Activated CD8-positive, alpha-beta memory T cell treated with anti-CD3 and anti-CD28 coated beads, Interleukin-2, amount 10 ng/mL, durations not matched to agents 7 days and 5 days (primary cell): ENCODE data around the gene MAP2K7. TPM values are rescaled to one million over a fixed set of nuclear protein-coding genes. Genes with fewer than 3 reads are reported as not detected.
A peak's percentile ranks its signal among the peaks of the same experiment; 100 is the strongest.

Experiments used
- ATAC-seq: fragments of 150-1000 bp; cut with Tn5 transposase; one replicate; pipeline ENCODE4 v1.10.0; 2021; ENCODE audit warnings: moderate library complexity
- CTCF ChIA-PET: fragments of 350-600 bp; sonication (Branson Sonifier 250); formaldehyde crosslinking; loops from one replicate; lab custom pipeline; 2021; ENCODE audit warnings: antibody characterized with exemption; lab: Charles Lee
- DNase-seq: peaks from one replicate; pipeline ENCODE4 v3.0.0-alpha.2; 2020
- H3K27ac Mint-ChIP-seq: one replicate; pipeline ENCODE4 v1.8.0; 2021; ENCODE audit warnings: mild to moderate bottlenecking, mixed read lengths
- H3K27me3 Mint-ChIP-seq: one replicate; pipeline ENCODE4 v1.8.0; 2021; ENCODE audit warnings: mixed read lengths
- H3K36me3 Mint-ChIP-seq: one replicate; pipeline ENCODE4 v1.8.0; 2021; ENCODE audit warnings: mild to moderate bottlenecking, mixed read lengths
- H3K4me1 Mint-ChIP-seq: one replicate; pipeline ENCODE4 v1.8.0; 2021; ENCODE audit warnings: mixed read lengths
- H3K4me3 Mint-ChIP-seq: one replicate; pipeline ENCODE4 v1.8.0; 2021; ENCODE audit warnings: mild to moderate bottlenecking, moderate library complexity, mixed read lengths
- H3K9me3 Mint-ChIP-seq: one replicate; pipeline ENCODE4 v1.8.0; 2022; ENCODE audit warnings: low read depth, mixed read lengths
- total RNA-seq, 2 experiments: library from RNA; stranded (reverse); gene quantifications; one replicate each; pipeline ENCODE4 v1.2.3, GENCODE V29; 2021

Gene MAP2K7
- total RNA-seq, 2 experiments from 2014 or later, result 38.0 to 41.6 TPM

DNA sequence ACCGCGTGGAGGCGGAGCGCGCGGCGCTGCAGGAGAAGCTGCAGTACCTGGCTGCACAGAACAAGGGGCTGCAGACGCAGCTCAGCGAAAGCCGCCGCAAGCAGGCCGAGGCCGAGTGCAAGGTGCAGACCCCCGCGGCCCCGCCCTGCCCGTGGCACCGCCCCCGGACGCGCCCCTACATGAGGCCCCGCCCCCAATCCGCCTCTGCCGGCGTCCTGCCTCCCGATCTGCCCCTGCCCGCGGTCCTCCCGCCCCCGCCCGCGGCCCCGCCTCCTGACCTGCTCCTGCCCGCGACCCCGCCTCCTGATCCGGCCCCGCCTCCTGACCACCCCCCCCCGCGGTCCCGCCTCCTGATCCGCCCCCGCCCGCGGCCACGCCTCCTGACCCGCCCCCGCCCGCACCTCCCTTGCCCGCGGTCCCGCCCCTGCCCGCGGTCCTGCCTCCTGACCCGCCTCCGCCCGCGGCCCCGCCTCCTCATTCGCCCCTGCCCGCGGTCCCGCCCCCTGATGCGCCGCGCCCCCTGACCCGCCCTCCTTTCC, 41.2 kb upstream of the MAP2K7 start:
- H3K4me3 Mint-ChIP-seq, result no peak overlapping the region
- no peaks in the 10 kb centered on the region for H3K36me3 Mint-ChIP-seq
- peaks cover 48% of the 10 kb centered on the region for H3K27me3 Mint-ChIP-seq
- no peak overlapping the region for H3K27ac Mint-ChIP-seq
- peaks cover 10% of the 10 kb centered on the region for H3K4me1 Mint-ChIP-seq
- CTCF ChIA-PET, result interaction anchor here (0.6 to 2.6 kb wide), 7 partner anchors 10 to 294 kb away, joined by 3 to 15 read pairs (median 4); partner anchors contain the start of genes SNAPC2 and TIMM44
- H3K9me3 Mint-ChIP-seq, result no peaks in the 10 kb centered on the region
- DNase-seq (peak; percentile 78), ATAC-seq (peak; percentile 54)

- no peaks in the 10 kb centered on the region for H3K9me3 Mint-ChIP-seq
- no peak overlapping the region for H3K4me3 Mint-ChIP-seq
- peaks cover 54% of the 10 kb centered on the region for H3K27me3 Mint-ChIP-seq
- peaks cover 12% of the 10 kb centered on the region for H3K4me1 Mint-ChIP-seq
- ATAC-seq (no peak), DNase-seq (no peak)
- H3K36me3 Mint-ChIP-seq, result no peaks in the 10 kb centered on the region
- H3K27ac Mint-ChIP-seq, result no peak overlapping the region
- CTCF ChIA-PET, result interaction anchor here (0.9 kb wide), 1 partner anchor 295 kb away, joined by 3 read pairs; no protein-coding TSS in a partner anchor
Measured at GRCh38 chr19:7863157-7863970, 40.3 kb upstream of the MAP2K7 start.

DNA sequence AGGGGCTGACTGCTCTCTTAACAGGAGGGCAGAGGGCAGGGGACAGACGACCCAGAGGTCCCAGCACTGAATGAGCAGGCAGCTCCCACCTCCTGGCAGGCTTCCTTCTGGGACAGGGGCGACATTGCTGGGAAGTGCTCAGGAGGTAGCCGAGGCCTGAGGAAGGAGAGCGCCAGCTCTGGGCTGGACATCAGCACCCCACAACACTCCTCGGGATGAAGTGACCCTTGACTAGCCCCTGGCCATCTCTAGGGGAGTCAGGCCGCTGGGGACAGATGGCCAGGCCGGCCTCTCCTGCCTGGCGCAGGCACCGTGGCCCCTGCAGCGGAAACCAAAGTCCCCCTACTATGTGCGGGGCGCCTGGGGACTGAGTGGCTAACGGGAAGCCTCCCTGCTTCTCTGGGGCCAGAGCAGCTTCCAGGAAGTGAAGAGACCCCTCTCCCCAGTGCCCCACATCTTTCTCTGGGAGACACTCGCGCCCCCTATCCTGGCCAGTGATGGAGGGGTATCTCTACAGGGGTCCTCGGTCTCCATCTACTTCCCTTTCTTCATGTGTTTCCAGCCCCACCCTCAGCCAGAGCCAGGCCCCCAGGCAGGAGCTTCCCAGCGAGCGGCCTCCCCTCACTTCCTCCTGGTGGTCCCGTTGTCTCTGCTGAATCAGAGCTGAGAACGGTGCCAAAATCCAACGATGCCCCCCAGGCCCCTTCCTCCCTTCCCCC, 39.5 kb upstream of the MAP2K7 start:
- DNase-seq (no peak), ATAC-seq (no peak)
- H3K4me1 Mint-ChIP-seq, result peaks cover 18% of the 10 kb centered on the region
- no peak overlapping the region for H3K27ac Mint-ChIP-seq
- no peaks in the 10 kb centered on the region for H3K36me3 Mint-ChIP-seq
- peaks cover 57% of the 10 kb centered on the region for H3K27me3 Mint-ChIP-seq
- CTCF ChIA-PET, result interaction anchor here (0.9 kb wide), 1 partner anchor 296 kb away, joined by 3 read pairs; no protein-coding TSS in a partner anchor
- H3K9me3 Mint-ChIP-seq, result no peaks in the 10 kb centered on the region
- no peak overlapping the region for H3K4me3 Mint-ChIP-seq

GRCh38 chr19:7864690-7865074, 39.0 kb upstream of the MAP2K7 start:
- ATAC-seq (no peak), DNase-seq (no peak)
- CTCF ChIA-PET, result interaction anchor here (1.3 kb wide), 1 partner anchor 37 kb away, joined by 3 read pairs; no protein-coding TSS in a partner anchor
- Mint-ChIP-seq H3K36me3 (no peaks in the 10 kb centered on the region), H3K27ac (no peak overlapping the region), H3K4me3 (no peak overlapping the region), H3K27me3 (peaks cover 57% of the 10 kb centered on the region), H3K4me1 (peaks cover 18% of the 10 kb centered on the region), H3K9me3 (no peaks in the 10 kb centered on the region)

DNA sequence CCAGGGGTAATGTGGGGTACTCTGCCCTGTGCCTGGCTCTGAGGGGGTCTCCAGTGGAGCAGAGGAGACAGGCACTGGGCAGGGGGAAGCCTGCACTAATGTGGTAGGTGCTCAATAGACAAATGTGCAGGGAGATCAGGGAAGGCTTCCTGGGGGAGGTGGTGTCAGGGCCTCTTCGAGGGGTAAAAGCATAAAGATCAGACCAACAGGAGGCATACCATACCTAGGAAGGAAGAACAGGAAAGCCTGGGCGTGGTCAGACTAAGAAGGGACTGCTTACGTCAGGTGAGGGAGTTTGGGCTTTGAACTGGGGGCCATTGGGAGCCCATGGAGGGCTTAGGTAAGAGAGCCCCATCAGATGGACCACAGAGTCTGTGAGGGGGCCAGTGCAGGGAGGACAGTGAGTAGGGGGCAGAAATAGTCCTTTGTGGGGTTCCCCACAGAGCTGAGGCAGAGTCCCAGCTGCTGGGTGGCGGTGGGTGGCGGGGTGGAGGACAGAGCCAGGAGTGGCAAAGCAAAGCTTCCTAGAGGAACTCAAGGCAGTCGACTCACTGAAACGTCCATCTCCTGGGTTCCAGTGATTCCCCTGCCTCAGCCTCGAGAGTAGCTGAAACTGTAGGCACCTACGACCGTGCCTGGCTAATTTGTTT, 38.3 kb upstream of the MAP2K7 start:
- ATAC-seq, result no peak
- peaks cover 21% of the 10 kb centered on the region for H3K4me1 Mint-ChIP-seq
- no peak overlapping the region for H3K4me3 Mint-ChIP-seq
- peaks cover 57% of the 10 kb centered on the region for H3K27me3 Mint-ChIP-seq
- no peaks in the 10 kb centered on the region for H3K36me3 Mint-ChIP-seq
- CTCF ChIA-PET, result interaction anchor here (1.3 kb wide), 1 partner anchor 37 kb away, joined by 3 read pairs; no protein-coding TSS in a partner anchor
- no peak for DNase-seq
- no peaks in the 10 kb centered on the region for H3K9me3 Mint-ChIP-seq
- peak overlapping the region; percentile 54 for H3K27ac Mint-ChIP-seq

- Mint-ChIP-seq H3K27ac (no peak overlapping the region), H3K4me3 (no peak overlapping the region), H3K36me3 (no peaks in the 10 kb centered on the region), H3K27me3 (peaks cover 53% of the 10 kb centered on the region), H3K9me3 (no peaks in the 10 kb centered on the region), H3K4me1 (peaks cover 30% of the 10 kb centered on the region)
- DNase-seq (no peak), ATAC-seq (no peak)
- CTCF ChIA-PET, result interaction anchor here (1.1 kb wide), 1 partner anchor 51 kb away, joined by 3 read pairs; no protein-coding TSS in a partner anchor
Measured at GRCh38 chr19:7866399-7867091, 37.1 kb upstream of the MAP2K7 start.

GRCh38 chr19:7867092-7867844, 36.4 kb upstream of the MAP2K7 start:
- CTCF ChIA-PET, result interaction anchor here (1.1 kb wide), 1 partner anchor 51 kb away, joined by 3 read pairs; no protein-coding TSS in a partner anchor
- no peak overlapping the region for H3K4me3 Mint-ChIP-seq
- no peaks in the 10 kb centered on the region for H3K36me3 Mint-ChIP-seq

DNA sequence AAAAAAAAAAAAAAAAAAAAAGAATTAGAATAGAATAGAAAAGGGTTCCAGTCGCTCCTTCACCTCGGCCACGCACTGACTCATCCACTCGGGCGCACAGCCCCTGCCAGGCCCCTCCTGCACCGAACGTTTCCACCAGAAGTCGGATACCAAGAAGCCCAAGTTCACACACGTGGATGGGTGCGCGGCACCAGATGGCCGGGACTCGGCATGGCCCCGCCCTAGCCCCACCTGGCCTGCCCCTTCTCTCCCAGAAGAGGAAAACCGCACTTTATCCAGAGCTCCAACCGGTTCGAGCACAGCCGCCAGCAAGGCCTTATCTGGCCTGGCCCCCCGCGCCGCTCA, 35.4 kb upstream of the MAP2K7 start:
- no peak for DNase-seq
- Mint-ChIP-seq H3K27me3 (peaks cover 61% of the 10 kb centered on the region), H3K27ac (no peak overlapping the region), H3K9me3 (no peaks in the 10 kb centered on the region), H3K4me3 (no peak overlapping the region), H3K36me3 (no peaks in the 10 kb centered on the region), H3K4me1 (peaks cover 34% of the 10 kb centered on the region)
- ATAC-seq, result no peak
- CTCF ChIA-PET, result interaction anchor here (1.0 to 2.2 kb wide), 19 partner anchors 9 to 527 kb away, joined by 3 to 41 read pairs (median 6); partner anchors contain the start of genes MAP2K7, MCOLN1, SNAPC2 and STXBP2

More at GRCh38 chr19:7867092-7867844, 36.4 kb upstream of the MAP2K7 start:
- H3K9me3 Mint-ChIP-seq, result no peaks in the 10 kb centered on the region
- ATAC-seq, result no peak
- DNase-seq, result no peak
- H3K27ac Mint-ChIP-seq, result no peak overlapping the region
- peaks cover 34% of the 10 kb centered on the region for H3K4me1 Mint-ChIP-seq
- H3K27me3 Mint-ChIP-seq, result peaks cover 55% of the 10 kb centered on the region

DNA sequence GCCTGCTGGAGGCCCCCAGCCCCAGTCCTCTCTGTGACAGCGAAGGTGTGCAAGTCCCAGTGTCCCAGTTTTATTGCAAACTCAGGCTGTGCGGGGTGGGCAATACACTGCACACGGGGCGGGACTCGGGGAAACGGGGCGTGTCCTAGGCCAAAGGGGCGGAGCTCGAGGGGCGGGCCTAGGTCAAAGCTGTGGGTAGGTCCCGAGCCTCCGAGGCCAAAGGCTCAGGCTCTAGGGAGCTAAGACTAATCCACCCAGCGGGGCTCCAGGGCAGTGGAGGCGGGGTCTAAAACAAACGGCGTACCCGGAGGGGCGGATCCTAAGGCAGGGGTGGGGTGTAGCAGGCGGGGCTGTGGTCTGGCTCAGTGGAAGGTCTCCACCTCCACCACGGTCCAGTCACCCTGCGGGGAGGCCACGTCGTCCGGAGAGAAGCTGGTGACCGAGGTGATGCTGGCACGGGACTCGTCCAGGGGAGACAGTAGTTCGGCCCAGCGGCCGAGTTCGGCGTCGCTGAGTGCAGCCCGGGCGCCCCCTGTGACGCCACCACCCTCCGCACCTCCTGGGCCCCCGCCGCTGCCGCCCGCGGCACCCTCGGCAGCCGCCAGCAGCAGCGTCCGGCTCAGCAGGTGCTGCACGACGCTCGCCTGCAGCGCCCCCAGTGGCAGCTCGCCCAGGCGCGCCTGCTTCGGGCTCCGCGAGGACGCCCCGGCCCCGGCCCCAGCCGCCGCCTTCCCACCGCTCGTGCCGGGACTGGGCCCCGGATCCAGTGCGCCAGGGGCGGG, 34.8 kb upstream of the MAP2K7 start:
- ATAC-seq, result peak; percentile 81
- Mint-ChIP-seq H3K4me3 (peak overlapping the region; percentile 60), H3K27me3 (peaks cover 60% of the 10 kb centered on the region), H3K9me3 (no peaks in the 10 kb centered on the region), H3K36me3 (no peaks in the 10 kb centered on the region), H3K4me1 (peaks cover 37% of the 10 kb centered on the region), H3K27ac (peak overlapping the region; percentile 28)
- peak; percentile 84 for DNase-seq
- CTCF ChIA-PET, result interaction anchor here (0.7 to 2.2 kb wide), 30 partner anchors 8 to 528 kb away, joined by 3 to 41 read pairs (median 5); partner anchors contain the start of genes MAP2K7, MCOLN1, PET100 and SNAPC2

DNA sequence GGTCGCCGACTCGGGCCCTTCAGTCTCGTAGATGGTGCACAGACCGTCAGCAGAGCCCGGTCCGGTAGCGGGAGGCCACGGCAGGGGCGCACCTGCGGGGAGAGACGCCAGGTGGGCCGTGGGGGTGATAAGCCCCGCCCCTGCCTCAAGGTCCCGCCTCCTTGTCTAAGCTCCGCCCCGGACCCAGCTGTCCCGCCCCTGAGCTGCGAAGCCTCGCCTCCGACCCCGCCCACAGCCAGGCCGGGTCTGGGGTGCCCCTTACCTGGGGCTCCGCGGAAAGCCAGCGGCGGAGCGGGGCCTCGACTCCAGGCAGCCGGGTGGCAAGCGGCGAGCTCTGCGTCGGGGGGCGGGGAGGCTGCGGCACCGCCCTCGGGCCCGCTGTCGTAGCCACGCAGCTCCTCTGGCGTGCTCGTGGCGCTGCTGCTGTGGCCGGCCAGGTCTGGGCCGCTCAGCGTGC, 34.2 kb upstream of the MAP2K7 start:
- H3K27ac Mint-ChIP-seq, result no peak overlapping the region
- CTCF ChIA-PET, result interaction anchor here (0.7 to 2.2 kb wide), 27 partner anchors 8 to 380 kb away, joined by 3 to 41 read pairs (median 6); partner anchors contain the start of genes MAP2K7, MCOLN1, PET100 and SNAPC2
- ATAC-seq (peak; percentile 63), DNase-seq (peak; percentile 76)
- H3K27me3 Mint-ChIP-seq, result peaks cover 54% of the 10 kb centered on the region
- H3K9me3 Mint-ChIP-seq, result no peaks in the 10 kb centered on the region
- peaks cover 37% of the 10 kb centered on the region for H3K4me1 Mint-ChIP-seq
- H3K4me3 Mint-ChIP-seq, result peak overlapping the region; percentile 41
- H3K36me3 Mint-ChIP-seq, result no peaks in the 10 kb centered on the region
